NCI-H2196 (cell line): ENCODE measurements around the gene TMEM101.
A peak's percentile ranks its signal among the peaks of the same experiment; 100 is the strongest.
"Not testable (repeated sequence)": the region's sequence is repeated elsewhere in the genome, so short reads cannot be mapped to it uniquely, and the experiment has no call there.

Experiments
- DNase-seq: peaks from one replicate; lab custom pipeline; 2025; ENCODE audit not compliant: unreplicated experiment; lab: John Stamatoyannopoulos, UW

Gene TMEM101

DNA sequence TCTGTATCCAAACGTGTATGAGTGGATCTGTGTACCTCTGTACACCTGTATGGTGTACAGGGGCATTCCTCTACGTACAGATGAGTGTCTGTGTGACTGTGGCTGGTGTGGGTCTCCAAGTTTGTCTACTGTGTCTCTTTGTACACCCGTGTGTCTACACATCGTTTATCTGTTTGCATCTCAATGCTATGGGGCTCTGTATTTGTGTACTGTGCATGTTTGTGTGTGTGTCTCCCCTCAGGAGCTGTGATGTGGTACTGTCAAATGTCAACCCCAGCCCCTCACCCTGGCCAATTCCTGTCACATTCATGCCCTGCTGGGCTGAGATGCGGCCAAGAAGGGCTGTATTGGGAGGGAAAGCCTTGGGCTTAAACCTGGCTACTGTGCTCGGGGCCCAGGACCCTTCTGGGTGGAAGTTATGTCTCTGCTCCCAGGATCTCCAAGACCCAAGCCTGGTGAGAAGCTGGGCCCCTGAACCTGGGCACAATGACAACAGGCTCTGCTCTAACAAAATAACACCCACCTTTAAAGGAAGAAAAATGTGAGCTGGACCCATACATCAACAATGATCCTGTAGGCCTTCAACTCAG is 13.8 kb downstream of the TMEM101 start:
- no peak for DNase-seq

DNA sequence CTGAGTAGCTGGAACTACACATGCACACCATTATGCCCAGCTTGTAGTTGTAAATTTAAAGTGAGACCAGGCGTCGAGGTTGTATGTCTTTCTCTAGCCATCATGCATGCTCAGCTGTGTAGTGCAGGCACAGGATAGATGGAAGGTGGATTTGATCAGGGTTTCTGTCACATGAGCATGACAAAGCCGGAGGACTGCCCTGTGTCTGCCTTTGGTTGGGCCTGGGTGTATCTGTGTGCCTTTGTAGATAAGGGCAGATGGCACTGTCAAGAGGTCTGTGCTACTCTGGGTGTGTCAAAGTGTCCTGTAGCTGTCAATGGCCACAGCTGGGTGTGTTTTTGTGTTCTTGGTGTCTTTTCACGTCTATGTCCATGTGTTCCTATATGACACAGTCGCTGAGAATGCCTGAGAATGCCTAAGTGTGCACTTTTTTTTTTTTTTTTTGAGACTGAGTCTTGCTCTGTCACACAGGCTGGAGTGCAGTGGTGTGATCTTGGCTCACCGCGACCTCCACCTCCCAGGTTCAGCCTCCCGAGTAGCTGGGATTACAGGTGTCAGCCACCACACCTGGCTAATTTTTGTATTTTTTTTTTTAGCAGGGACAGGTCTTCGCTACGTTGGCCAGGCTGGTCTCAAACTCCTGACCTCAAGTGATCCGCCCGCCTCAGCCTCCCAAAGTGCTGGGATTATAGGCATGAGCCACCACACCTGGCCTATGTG is 14.5 kb downstream of the TMEM101 start:
- DNase-seq, result no peak

DNA sequence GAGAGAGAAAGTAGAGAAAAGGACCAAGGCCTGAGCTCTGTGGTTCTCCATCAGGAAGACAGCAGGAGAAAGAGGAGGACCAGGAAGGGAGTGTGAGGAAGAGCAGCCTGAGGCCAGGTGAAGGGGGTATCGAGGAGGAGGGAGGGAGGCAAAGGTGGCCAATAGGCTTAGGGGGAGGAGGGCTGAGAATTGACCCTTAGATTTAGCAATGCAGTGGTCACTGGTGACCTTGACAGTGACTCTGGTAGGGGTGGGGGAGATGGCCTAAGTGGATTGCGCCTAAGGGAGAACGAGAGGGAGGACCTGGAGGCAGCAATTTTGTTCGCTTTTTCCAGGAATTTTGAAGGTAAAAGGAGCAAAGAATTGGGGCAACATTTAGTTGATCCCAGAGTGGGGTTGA is 15.7 kb downstream of the TMEM101 start:
- DNase-seq, result no peak

GRCh38 chr17:43998552-43998951 is 16.2 kb downstream of the TMEM101 start:
- no peak for DNase-seq

DNA sequence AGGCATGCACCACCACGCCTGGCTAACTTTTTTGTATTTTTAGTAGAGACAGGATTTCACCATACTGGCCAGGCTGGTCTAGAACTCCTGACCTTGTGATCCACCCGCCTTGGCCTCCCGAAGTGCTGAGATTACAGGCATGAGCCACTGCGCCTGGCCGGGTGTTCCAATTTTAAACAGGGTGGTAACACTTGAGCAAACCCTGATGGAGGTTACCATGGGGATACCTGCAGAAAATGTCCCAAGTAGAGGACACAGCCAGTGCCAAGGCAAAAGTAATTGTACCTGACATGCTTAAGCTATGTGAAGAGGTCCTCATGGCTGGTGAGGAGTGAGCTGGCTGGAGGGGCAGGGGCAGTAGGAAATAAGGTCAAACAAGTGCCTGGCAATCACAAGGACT is 17.6 kb downstream of the TMEM101 start:
- not testable (repeated sequence) for DNase-seq

GRCh38 chr17:43995150-43995471 is 19.7 kb downstream of the TMEM101 start:
- DNase-seq, result no peak

- DNase-seq, result peak; percentile 59
Measured at GRCh38 chr17:43994272-43995149, 20.3 kb downstream of the TMEM101 start.

GRCh38 chr17:43992641-43993040 is 22.1 kb downstream of the TMEM101 start:
- no peak for DNase-seq

DNA sequence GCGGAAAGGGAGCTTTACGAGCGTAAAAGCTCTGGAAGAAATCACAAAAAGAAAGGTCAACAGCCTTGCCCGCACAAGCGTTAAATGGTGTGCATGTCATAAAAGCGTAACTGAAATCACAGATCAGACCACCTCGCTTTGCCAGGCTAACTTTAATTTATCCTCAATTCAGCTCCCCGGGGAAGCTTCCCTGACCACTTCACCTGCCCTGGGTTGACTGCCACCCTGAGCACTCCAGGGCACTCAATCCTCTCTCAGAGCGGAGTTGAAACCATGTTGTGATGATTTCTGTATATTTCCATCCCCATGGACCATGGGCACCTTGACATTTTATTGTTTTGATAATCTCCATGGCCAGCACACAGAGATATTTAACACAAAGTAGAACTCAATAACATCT is 26.5 kb downstream of the TMEM101 start:
- DNase-seq, result no peak

DNA sequence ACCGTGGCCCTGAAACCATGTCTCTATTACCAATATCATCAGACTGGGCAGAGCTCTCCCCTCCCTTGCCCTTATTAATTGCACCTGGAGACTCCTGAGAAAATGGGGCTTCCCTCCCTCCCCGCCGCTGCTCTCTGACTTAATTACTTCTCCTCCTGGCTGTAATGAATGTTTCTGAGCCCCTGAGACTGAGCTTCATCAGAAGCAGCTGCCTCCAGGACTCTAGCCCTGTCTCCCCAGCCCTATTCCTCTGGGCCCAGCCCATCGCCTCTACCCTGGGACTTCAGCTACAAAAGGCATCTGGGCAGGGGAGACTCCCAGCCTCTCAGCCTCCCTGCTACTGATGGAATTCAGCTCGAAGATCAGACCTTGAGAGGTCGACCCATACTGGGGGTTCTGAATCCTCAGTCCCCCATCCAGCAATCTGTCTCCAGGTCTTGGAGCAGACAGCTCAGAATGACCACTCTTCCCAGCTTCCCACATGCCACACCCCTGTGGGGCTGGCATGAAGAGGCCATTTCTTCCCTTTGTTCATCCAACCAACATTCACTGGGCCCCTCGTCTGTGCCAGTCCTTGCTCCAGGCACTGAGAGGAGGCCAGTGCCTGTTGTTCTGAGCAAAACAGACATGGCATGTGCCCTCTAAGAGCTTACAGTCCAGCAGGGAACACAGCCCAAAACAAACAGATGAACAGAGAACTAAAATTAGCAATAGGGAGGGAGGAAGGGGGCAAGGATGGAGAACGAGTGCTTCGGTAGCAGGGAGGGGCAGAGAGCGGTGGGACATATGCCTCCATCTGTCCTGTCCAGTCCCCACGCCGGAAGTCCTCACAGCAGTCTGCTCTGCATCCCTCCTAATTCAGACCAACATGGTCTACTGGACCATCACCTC is 27.4 kb downstream of the TMEM101 start:
- DNase-seq, result no peak

DNA sequence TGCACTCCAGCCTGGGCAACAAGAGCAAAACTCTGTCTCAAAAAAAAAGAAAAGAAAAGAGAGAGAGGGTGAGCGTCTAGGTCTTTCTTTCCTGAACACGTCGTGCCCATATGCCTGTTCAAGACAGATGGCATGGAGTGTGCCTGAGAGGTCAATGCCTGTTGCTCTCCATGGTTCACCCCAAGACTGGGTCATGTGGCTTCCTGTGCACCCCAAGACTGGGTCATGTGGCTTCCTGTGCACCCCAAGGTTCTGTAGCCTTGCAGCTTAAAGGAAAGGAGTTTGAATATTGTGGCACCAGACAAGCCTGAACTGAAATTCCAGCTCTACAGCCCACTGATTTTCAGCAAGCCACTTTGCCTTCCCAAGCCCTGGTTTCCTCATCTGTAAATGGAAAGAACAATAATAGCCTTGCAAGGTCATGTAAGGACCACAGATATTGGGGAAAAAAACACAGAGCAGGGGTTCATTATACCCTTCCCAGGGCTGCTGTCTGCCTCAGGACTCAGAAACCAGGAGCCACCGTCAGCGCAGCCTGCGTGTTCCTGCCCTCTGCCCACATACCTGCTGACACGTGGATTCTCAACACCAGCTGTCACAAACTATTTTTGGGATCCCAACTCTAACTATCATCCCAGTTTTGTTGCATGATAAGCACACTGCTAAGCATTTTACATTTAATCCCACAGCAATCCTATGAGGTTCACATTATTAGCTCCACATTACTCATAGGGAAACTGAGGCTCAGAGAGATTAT is 28.4 kb downstream of the TMEM101 start:
- no peak for DNase-seq

DNA sequence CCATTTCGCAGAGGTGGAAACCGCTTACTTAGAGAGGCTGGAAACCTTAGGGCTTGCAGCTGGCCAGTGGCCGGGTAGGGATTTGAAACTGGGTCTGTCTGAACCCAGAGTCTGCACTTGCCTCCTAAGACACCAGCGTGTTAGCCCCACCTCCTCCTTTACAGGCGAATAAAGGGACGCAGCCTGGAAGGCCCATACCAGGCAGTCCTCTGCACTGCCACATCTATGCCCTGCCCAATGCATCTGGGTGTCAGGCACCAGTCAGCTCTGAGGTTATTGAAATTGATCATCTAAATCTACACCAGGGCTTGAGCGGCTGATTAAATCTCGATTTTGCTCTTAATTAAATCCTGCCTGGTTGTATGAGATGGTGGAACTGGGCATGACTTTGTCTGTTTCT is 30.2 kb downstream of the TMEM101 start:
- DNase-seq, result peak; percentile 33

- peak; percentile 44 for DNase-seq
Measured at GRCh38 chr17:43983515-43984411, 31.0 kb downstream of the TMEM101 start.

GRCh38 chr17:43983196-43983514 is 31.6 kb downstream of the TMEM101 start:
- no peak for DNase-seq

GRCh38 chr17:43982171-43982570 is 32.6 kb downstream of the TMEM101 start:
- no peak for DNase-seq

- DNase-seq, result no peak
Measured at GRCh38 chr17:43979671-43980070, 35.1 kb downstream of the TMEM101 start.

DNA sequence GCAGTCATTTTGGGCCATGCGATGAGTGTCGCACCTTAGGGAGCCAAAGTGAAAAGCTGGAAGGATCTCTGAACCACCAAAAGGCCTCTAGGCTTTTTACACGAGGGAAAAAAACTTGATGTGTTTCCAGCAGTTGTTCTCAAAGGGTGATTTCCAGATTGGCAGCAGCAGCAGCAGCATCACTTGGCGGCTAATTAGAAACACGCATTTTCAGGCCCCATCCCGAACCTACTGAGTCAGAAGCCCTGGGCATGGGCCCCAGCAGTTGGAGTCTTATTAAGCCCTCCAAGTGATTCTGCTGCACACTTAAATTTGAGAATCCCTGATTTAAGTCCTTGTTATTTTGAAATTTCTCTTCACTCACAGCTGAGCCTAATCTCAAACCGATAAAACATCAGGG is 35.8 kb downstream of the TMEM101 start:
- DNase-seq, result no peak

DNA sequence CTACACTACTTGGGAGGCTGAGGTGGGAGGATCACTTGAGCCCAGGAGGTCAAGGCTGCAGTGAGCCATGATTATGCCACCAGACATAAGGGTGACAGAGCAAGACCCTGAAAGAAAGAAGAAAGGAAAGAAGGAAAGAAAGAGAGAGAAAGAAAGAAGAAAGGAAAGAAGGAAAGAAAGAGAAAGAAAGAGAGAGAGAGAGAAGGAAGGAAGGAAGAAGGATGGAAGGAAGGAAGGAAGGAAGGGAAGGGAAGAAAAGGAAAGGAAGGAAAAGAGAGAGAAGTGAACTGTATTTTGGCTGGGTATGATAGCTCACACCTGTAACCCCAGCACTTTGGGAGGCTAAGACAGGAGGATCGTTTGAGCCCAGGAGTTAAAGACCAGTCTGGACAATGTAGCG is 36.7 kb downstream of the TMEM101 start:
- DNase-seq, result no peak

GRCh38 chr17:43976963-43977837 is 37.6 kb downstream of the TMEM101 start:
- no peak for DNase-seq
